ENCODE measurements around the gene RFPL4AL1.
"Not testable (repeated sequence)": the region's sequence is repeated elsewhere in the genome, so short reads cannot be mapped to it uniquely, and the experiment has no call there.

Gene RFPL4AL1

DNA sequence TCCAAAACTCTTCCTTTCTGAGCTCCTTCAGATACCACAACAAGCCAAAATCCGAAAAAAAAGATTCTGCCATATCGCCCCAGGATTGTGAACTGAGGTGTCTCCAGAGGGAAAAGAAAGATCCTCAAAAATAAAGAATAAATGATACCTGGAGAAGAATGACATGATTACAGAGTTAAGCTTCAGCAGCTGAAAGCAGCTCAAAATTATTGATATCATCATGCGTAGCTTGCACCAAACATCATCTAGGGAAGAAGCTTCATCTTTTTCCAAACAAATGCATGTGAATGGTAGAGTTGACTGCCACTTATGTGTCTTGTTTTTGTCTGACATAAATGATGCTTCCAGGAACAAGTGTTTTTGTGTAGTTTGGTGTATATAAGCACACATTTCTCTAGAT lies 30.6 kb upstream of the RFPL4AL1 start, which contains the start of gene NLRP9:
Gene NLRP9, minus strand, starts transcription at position 101 of the 400 bp plus-strand sequence. Its CDS starts 28 bp downstream, at position 73.
- Histone ChIP-seq H3K27me3 (ENCODE audit: low read depth, low read length) (no peaks in the 10 kb centered on the region), H3K27ac (ENCODE audit: low read length) (no peak within 1 kb of the TSS), H3K4me2 (ENCODE audit: low read length) (no peak within 1 kb of the TSS), H4K20me1 (ENCODE audit: insufficient read depth, low read length) (no peaks in the 10 kb centered on the region), H3K9me3 (ENCODE audit: insufficient read depth, low read length) (no peaks in the 10 kb centered on the region), H3K4me1 (ENCODE audit: low read length) (no peaks in the 10 kb centered on the region), H3K4me3 (ENCODE audit: low read length) (no peak within 1 kb of the TSS), H3K36me3 (replicated peaks; ENCODE audit: low read depth, low read length) (no peaks in the 10 kb centered on the region), H3K9ac (ENCODE audit: low read length) (no peak within 1 kb of the TSS), H2AFZ (ENCODE audit: low read depth, low read length) (no peak within 1 kb of the TSS), H3K79me2 (ENCODE audit: low read length) (no peaks in the 10 kb centered on the region)
- TF ChIP-seq, protein P1, sequence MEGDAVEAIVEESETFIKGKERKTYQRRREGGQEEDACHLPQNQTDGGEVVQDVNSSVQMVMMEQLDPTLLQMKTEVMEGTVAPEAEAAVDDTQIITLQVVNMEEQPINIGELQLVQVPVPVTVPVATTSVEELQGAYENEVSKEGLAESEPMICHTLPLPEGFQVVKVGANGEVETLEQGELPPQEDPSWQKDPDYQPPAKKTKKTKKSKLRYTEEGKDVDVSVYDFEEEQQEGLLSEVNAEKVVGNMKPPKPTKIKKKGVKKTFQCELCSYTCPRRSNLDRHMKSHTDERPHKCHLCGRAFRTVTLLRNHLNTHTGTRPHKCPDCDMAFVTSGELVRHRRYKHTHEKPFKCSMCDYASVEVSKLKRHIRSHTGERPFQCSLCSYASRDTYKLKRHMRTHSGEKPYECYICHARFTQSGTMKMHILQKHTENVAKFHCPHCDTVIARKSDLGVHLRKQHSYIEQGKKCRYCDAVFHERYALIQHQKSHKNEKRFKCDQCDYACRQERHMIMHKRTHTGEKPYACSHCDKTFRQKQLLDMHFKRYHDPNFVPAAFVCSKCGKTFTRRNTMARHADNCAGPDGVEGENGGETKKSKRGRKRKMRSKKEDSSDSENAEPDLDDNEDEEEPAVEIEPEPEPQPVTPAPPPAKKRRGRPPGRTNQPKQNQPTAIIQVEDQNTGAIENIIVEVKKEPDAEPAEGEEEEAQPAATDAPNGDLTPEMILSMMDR (IDR thresholded peaks at IDR 0.05; ENCODE audit: low read depth, low read length) = no peak
- no peak for TF ChIP-seq EZH2phosphoT487 (IDR thresholded peaks at IDR 0.05; ENCODE audit: low read depth)

- Histone ChIP-seq H4K20me1 (ENCODE audit: insufficient read depth, low read length) (no peaks in the 10 kb centered on the region), H3K9me3 (ENCODE audit: insufficient read depth, low read length) (no peaks in the 10 kb centered on the region), H3K4me3 (ENCODE audit: low read length) (no peak overlapping the region), H3K4me2 (ENCODE audit: low read length) (no peak overlapping the region), H3K9ac (ENCODE audit: low read length) (no peak overlapping the region), H2AFZ (ENCODE audit: low read depth, low read length) (no peak overlapping the region), H3K27ac (ENCODE audit: low read length) (no peak overlapping the region), H3K36me3 (replicated peaks; ENCODE audit: low read depth, low read length) (no peaks in the 10 kb centered on the region), H3K79me2 (ENCODE audit: low read length) (no peaks in the 10 kb centered on the region), H3K4me1 (ENCODE audit: low read length) (no peaks in the 10 kb centered on the region), H3K27me3 (ENCODE audit: low read depth, low read length) (no peaks in the 10 kb centered on the region; the same call in 1 of the 2 replicates)
- TF ChIP-seq, protein P1 (IDR thresholded peaks at IDR 0.05; ENCODE audit: low read depth, low read length) = no peak
- TF ChIP-seq EZH2phosphoT487 (IDR thresholded peaks at IDR 0.05; ENCODE audit: low read depth) = no peak
Measured at GRCh38 chr19:55750715-55751114, 18.2 kb upstream of the RFPL4AL1 start.

DNA sequence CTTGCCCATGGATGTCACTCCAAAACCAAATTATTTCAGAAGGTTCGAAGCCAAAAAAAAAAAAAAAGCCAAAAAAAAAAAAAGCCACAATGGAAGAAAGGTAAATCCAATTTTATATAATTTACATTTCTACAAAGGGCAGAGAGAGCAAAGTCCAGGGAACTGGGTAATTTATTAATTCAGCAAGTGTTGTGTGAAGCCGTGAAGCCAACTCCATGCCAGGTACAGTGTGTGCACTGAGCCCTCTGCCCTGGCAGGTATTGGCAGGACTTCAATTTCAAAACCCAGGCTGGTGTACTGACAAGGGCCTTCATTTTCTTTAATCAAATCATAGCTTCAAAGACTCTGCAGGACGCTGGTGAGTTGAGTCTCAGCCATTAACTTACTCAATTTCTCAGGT lies 15.5 kb upstream of the RFPL4AL1 start:
- H2AFZ ChIP-seq (ENCODE audit: low read depth, low read length) = no peak overlapping the region
- no peak overlapping the region for H3K9ac ChIP-seq (ENCODE audit: low read length)
- no peaks in the 10 kb centered on the region for H3K79me2 ChIP-seq (ENCODE audit: low read length)
- H4K20me1 ChIP-seq (ENCODE audit: insufficient read depth, low read length) = no peaks in the 10 kb centered on the region
- H3K4me3 ChIP-seq (ENCODE audit: low read length) = no peak overlapping the region
- H3K4me2 ChIP-seq (ENCODE audit: low read length) = no peak overlapping the region
- no peaks in the 10 kb centered on the region for H3K4me1 ChIP-seq (ENCODE audit: low read length)
- no peaks in the 10 kb centered on the region for H3K36me3 ChIP-seq (replicated peaks; ENCODE audit: low read depth, low read length)
- no peak overlapping the region for H3K27ac ChIP-seq (ENCODE audit: low read length)
- no peaks in the 10 kb centered on the region for H3K27me3 ChIP-seq (ENCODE audit: low read depth, low read length)
- no peak for TF ChIP-seq EZH2phosphoT487 (IDR thresholded peaks at IDR 0.05; ENCODE audit: low read depth)
- TF ChIP-seq, protein P1 (IDR thresholded peaks at IDR 0.05; ENCODE audit: low read depth, low read length) = no peak
- H3K9me3 ChIP-seq (ENCODE audit: insufficient read depth, low read length) = no peaks in the 10 kb centered on the region

GRCh38 chr19:55756808-55757207 lies 12.1 kb upstream of the RFPL4AL1 start:
- H4K20me1 ChIP-seq (ENCODE audit: insufficient read depth, low read length); H3K4me1 ChIP-seq (ENCODE audit: low read length); H3K79me2 ChIP-seq (ENCODE audit: low read length); H2AFZ ChIP-seq (ENCODE audit: low read depth, low read length); H3K9me3 ChIP-seq (ENCODE audit: insufficient read depth, low read length); H3K27ac ChIP-seq (ENCODE audit: low read length); H3K4me2 ChIP-seq (ENCODE audit: low read length); H3K27me3 ChIP-seq (ENCODE audit: low read depth, low read length); H3K36me3 ChIP-seq (replicated peaks; ENCODE audit: low read depth, low read length); H3K4me3 ChIP-seq (ENCODE audit: low read length); H3K9ac ChIP-seq (ENCODE audit: low read length): not testable (repeated sequence)

DNA sequence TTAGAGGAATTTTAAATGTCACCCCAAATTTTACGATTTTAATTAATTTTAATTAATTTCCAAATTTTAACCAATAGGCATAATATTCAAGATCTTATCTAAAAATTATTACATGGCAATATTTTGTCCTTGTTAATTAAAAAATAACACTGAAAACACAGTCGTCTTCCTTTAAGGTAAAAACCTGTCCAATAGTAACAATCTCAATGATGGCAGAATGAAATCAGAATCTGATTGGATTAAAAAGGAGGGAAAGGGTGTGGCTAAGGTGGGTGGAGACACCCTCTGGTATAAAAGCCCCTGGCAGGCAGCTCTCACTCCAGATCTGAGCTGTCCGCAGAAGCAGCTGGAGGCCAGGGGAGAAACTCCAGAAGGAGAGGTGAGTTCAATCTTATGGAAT lies 10.1 kb upstream of the RFPL4AL1 start, which contains the start of gene RFPL4A:
Gene RFPL4A, plus strand, starts transcription at position 301 of the 400 bp plus-strand sequence. CDS start 2,704 bp downstream, outside the sequence.
- not testable (repeated sequence) for H3K4me3 ChIP-seq (ENCODE audit: low read length); H2AFZ ChIP-seq (ENCODE audit: low read depth, low read length); H3K9ac ChIP-seq (ENCODE audit: low read length); H3K4me2 ChIP-seq (ENCODE audit: low read length); H3K27ac ChIP-seq (ENCODE audit: low read length); H3K4me1 ChIP-seq (ENCODE audit: low read length); H4K20me1 ChIP-seq (ENCODE audit: insufficient read depth, low read length); H3K9me3 ChIP-seq (ENCODE audit: insufficient read depth, low read length); H3K79me2 ChIP-seq (ENCODE audit: low read length); H3K36me3 ChIP-seq (replicated peaks; ENCODE audit: low read depth, low read length); H3K27me3 ChIP-seq (ENCODE audit: low read depth, low read length)

Data from OCI-LY3 (cell line).